NCI-H2081 (cell line): ENCODE measurements around the gene ELMO3.

Experiments used
- DNase-seq, 2 experiments: peaks; one replicate each; lab custom pipeline; 2025; lab: John Stamatoyannopoulos, UW

ELMO3 gene

GRCh38 chr16:67183284-67183626 lies 15.7 kb upstream of the ELMO3 start:
- DNase-seq = no peak

GRCh38 chr16:67183627-67184452 lies 15.1 kb upstream of the ELMO3 start, which contains the start of gene MATCAP1:
MATCAP1 (minus strand) TSS chr16:67183963; CDS start chr16:67180610, 3,353 bp downstream.
- DNase-seq = peak; percentile 92 to 95

- peak; percentile 23 to 49 for DNase-seq
Measured at GRCh38 chr16:67184453-67184994, 14.4 kb upstream of the ELMO3 start.

- peak; percentile 59 to 73 for DNase-seq
Measured at GRCh38 chr16:67184995-67185650, 13.8 kb upstream of the ELMO3 start.

GRCh38 chr16:67185651-67186134 lies 13.2 kb upstream of the ELMO3 start:
- no peak for DNase-seq

- DNase-seq = no peak
Measured at GRCh38 chr16:67186550-67186950, 12.4 kb upstream of the ELMO3 start.

GRCh38 chr16:67187175-67187890 lies 11.6 kb upstream of the ELMO3 start:
- DNase-seq = no peak

GRCh38 chr16:67188323-67188722 lies 10.6 kb upstream of the ELMO3 start:
- DNase-seq = no peak

GRCh38 chr16:67188798-67189197 lies 10.1 kb upstream of the ELMO3 start:
- DNase-seq = no peak

- no peak for DNase-seq
Measured at GRCh38 chr16:67190041-67190440, 8.9 kb upstream of the ELMO3 start, which contains the start of gene EXOC3L1. EXOC3L1 (minus strand) TSS chr16:67190136; CDS start chr16:67189676, 460 bp downstream.

GRCh38 chr16:67190448-67191399 lies 8.2 kb upstream of the ELMO3 start:
- DNase-seq = no peak

- DNase-seq = no peak
Measured at GRCh38 chr16:67191411-67191994, 7.4 kb upstream of the ELMO3 start.

- DNase-seq = peak; percentile 83 to 89
Measured at GRCh38 chr16:67191995-67192681, 6.8 kb upstream of the ELMO3 start, which contains the start of gene E2F4. E2F4 (plus strand) TSS chr16:67192155; CDS start chr16:67192228, 73 bp downstream.

GRCh38 chr16:67192781-67193361 lies 6.1 kb upstream of the ELMO3 start:
- DNase-seq = no peak

- no peak for DNase-seq
Measured at GRCh38 chr16:67193536-67193935, 5.4 kb upstream of the ELMO3 start.

- no peak for DNase-seq
Measured at GRCh38 chr16:67194260-67194659, 4.7 kb upstream of the ELMO3 start.

- DNase-seq = no peak
Measured at GRCh38 chr16:67195676-67196075, 3.3 kb upstream of the ELMO3 start.

- no peak for DNase-seq
Measured at GRCh38 chr16:67196881-67197280, 2.0 kb upstream of the ELMO3 start.

GRCh38 chr16:67197704-67198103 lies 1.2 kb upstream of the ELMO3 start:
- no peak for DNase-seq
